ENCODE measurements around the gene SYPL1. TPM values are rescaled to one million over a fixed set of nuclear protein-coding genes. Genes with fewer than 3 reads are reported as not detected.

The SYPL1 gene
- total and polyA plus RNA-seq, 2 experiments from 2014 or later: 94.2 to 110 TPM

DNA sequence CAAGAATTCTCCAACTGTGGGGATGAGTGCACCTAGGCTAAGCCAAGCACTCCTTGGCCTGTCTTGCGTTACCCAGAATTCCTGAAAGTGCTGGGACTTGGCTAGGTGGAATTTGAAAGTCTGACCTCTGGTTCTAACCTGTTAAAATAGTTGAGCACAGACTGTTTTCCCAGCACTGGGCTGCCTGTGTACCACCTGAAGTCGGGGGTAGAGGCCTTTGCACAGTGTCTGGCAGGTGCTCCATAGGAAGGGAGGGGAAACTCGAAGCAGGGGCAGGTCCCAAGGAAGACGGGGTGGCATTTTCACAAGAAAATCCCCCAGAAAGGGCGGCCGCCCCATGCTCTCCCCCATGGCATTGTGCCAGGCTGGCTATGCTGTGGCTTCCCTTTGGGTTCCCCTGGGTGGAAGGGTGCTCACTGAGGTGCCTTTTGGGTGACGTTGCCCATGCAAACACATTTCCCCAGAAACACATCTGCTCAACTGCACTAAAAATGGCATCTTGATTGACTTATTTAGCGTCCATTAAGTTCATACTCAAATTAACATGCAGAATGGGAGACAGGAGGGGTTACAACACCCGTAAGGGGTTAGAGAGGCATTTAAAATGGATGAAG is 62.9 kb downstream of the SYPL1 start:
- Histone ChIP-seq H3K4me3 (no peak overlapping the region), H3K36me3 (replicated peaks; ENCODE audit: insufficient read depth, low read depth) (no peaks in the 10 kb centered on the region), H3K27me3 (peaks cover 2% of the 10 kb centered on the region), H3K79me2 (no peaks in the 10 kb centered on the region), H3K9me2 (replicated peaks; ENCODE audit: insufficient read depth) (no peaks in the 10 kb centered on the region), H4K20me1 (ENCODE audit: insufficient read depth, poor library complexity, severe bottlenecking) (no peaks in the 10 kb centered on the region), H3K9me3 (ENCODE audit: low read depth) (no peaks in the 10 kb centered on the region), H3K4me1 (ENCODE audit: insufficient read depth) (no peaks in the 10 kb centered on the region), H3K27ac (no peak overlapping the region), H2AFZ (no peak overlapping the region), H3K4me2 (no peak overlapping the region)
- no peak for DNase-seq (ENCODE audit: low spot score)
- 89% methylated on average over 9 of the region's 9 CpGs for WGBS (ENCODE audit: low lambda C conversion rate, missing lambda C conversion rate)
- TF ChIP-seq EZH2phosphoT487 (IDR thresholded peaks at IDR 0.05; ENCODE audit: low read depth, severe bottlenecking, unreplicated experiment) (no peak), EZH2 (IDR thresholded peaks at IDR 0.05; ENCODE audit: borderline replicate concordance) (no peak)
- TF ChIP-seq, protein P1, sequence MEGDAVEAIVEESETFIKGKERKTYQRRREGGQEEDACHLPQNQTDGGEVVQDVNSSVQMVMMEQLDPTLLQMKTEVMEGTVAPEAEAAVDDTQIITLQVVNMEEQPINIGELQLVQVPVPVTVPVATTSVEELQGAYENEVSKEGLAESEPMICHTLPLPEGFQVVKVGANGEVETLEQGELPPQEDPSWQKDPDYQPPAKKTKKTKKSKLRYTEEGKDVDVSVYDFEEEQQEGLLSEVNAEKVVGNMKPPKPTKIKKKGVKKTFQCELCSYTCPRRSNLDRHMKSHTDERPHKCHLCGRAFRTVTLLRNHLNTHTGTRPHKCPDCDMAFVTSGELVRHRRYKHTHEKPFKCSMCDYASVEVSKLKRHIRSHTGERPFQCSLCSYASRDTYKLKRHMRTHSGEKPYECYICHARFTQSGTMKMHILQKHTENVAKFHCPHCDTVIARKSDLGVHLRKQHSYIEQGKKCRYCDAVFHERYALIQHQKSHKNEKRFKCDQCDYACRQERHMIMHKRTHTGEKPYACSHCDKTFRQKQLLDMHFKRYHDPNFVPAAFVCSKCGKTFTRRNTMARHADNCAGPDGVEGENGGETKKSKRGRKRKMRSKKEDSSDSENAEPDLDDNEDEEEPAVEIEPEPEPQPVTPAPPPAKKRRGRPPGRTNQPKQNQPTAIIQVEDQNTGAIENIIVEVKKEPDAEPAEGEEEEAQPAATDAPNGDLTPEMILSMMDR (IDR thresholded peaks at IDR 0.05; ENCODE audit: poor library complexity): no peak

DNA sequence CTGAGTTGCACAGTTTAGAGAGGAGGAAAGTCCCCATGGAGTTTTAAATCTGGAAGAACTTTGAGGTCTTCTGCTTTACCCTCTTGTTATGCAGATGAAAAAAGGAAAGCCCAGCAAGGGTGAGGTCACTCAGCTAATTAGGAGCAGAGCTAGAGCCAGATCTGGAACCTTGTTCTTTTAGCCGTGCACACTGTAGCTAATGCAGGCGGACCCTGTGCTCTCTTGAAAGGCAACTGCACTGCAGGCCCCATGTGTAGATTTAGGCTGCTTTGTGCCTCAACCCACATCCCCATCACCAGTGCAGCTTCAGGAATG is 63.4 kb downstream of the SYPL1 start:
- no peaks in the 10 kb centered on the region for H4K20me1 ChIP-seq (ENCODE audit: insufficient read depth, poor library complexity, severe bottlenecking)
- no peaks in the 10 kb centered on the region for H3K79me2 ChIP-seq
- no peaks in the 10 kb centered on the region for H3K27me3 ChIP-seq
- no peak overlapping the region for H3K27ac ChIP-seq
- no peaks in the 10 kb centered on the region for H3K9me3 ChIP-seq (ENCODE audit: low read depth)
- 80% methylated on average over 2 of the region's 2 CpGs for WGBS (ENCODE audit: low lambda C conversion rate, missing lambda C conversion rate)
- H3K4me2 ChIP-seq: no peak overlapping the region
- no peak overlapping the region for H3K4me3 ChIP-seq
- no peaks in the 10 kb centered on the region for H3K36me3 ChIP-seq (replicated peaks; ENCODE audit: insufficient read depth, low read depth)
- DNase-seq (ENCODE audit: low spot score): no peak
- no peaks in the 10 kb centered on the region for H3K4me1 ChIP-seq (ENCODE audit: insufficient read depth)
- no peaks in the 10 kb centered on the region for H3K9me2 ChIP-seq (replicated peaks; ENCODE audit: insufficient read depth)
- H2AFZ ChIP-seq: no peak overlapping the region
- no peak for TF ChIP-seq EZH2phosphoT487 (IDR thresholded peaks at IDR 0.05; ENCODE audit: low read depth, severe bottlenecking, unreplicated experiment)
- TF ChIP-seq, protein P1 (IDR thresholded peaks at IDR 0.05; ENCODE audit: poor library complexity): no peak
- no peak for TF ChIP-seq EZH2 (IDR thresholded peaks at IDR 0.05; ENCODE audit: borderline replicate concordance)

DNA sequence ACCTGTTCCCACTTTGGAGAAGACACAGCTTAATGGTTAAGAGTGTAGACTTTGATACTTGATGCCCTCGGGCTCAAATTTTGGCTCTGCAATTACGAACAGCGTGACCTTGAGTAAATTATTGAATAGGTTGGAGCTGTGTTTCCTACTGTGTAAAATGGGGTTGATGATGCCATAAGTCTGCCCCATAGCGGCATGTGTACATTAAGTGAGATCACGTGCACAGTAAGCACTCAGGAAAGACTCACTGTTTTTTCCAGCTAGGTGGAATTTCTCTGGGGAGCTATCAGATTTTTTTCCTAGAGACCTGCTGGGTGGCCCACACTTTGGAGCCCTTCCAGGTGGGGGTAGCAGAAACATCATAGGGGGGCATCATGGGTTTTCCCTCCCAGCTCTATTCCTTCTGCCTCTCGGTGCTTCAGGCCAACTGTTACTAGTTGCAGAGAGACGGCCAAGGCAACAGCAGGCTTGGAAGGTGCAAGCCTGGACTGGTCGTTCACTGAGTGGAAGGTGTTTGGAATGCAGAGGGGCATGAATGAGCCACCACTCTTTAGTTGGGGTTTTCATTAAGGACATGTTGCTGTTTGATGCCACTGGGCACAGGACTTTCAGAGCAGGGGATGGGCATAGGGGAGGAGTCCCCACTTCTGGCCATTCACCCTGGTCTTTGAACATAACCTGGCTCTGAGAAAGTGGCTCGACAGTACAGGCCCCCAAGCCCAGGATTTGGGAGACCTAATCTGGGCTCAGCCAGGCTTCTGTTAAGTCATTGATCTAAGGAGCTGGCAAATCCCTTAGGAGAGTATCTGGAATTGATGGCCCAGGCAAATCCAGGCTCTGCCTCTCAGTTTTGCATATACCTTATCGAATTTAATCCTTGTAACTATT is 64.0 kb downstream of the SYPL1 start:
- H3K4me3 ChIP-seq: no peak overlapping the region
- H3K4me1 ChIP-seq (ENCODE audit: insufficient read depth): no peaks in the 10 kb centered on the region
- H3K4me2 ChIP-seq: no peak overlapping the region
- no peak overlapping the region for H3K27ac ChIP-seq
- H3K9me2 ChIP-seq (replicated peaks; ENCODE audit: insufficient read depth): no peaks in the 10 kb centered on the region
- TF ChIP-seq, protein P1 (IDR thresholded peaks at IDR 0.05; ENCODE audit: poor library complexity): no peak
- TF ChIP-seq EZH2phosphoT487 (IDR thresholded peaks at IDR 0.05; ENCODE audit: low read depth, severe bottlenecking, unreplicated experiment): no peak
- TF ChIP-seq EZH2 (IDR thresholded peaks at IDR 0.05; ENCODE audit: borderline replicate concordance): no peak
- DNase-seq (ENCODE audit: low spot score): no peak
- 84% methylated on average over 10 of the region's 10 CpGs for WGBS (ENCODE audit: low lambda C conversion rate, missing lambda C conversion rate)
- no peaks in the 10 kb centered on the region for H3K79me2 ChIP-seq
- no peak overlapping the region for H2AFZ ChIP-seq
- no peaks in the 10 kb centered on the region for H3K9me3 ChIP-seq (ENCODE audit: low read depth)
- H3K27me3 ChIP-seq: no peaks in the 10 kb centered on the region
- H4K20me1 ChIP-seq (ENCODE audit: insufficient read depth, poor library complexity, severe bottlenecking): no peaks in the 10 kb centered on the region
- H3K36me3 ChIP-seq (replicated peaks; ENCODE audit: insufficient read depth, low read depth): no peaks in the 10 kb centered on the region

All from hepatocyte (in vitro differentiated cells).